Measurements from ENCODE around the gene CNKSR1.

GRCh38 chr1:26233903-26234643 is 56.8 kb downstream of the CNKSR1 start, which contains the start of gene CEP85:
- TF ChIP-seq, protein P1, sequence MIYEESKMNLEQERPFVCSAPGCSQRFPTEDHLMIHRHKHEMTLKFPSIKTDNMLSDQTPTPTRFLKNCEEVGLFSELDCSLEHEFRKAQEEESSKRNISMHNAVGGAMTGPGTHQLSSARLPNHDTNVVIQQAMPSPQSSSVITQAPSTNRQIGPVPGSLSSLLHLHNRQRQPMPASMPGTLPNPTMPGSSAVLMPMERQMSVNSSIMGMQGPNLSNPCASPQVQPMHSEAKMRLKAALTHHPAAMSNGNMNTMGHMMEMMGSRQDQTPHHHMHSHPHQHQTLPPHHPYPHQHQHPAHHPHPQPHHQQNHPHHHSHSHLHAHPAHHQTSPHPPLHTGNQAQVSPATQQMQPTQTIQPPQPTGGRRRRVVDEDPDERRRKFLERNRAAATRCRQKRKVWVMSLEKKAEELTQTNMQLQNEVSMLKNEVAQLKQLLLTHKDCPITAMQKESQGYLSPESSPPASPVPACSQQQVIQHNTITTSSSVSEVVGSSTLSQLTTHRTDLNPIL (CRISPR knock-in tag; IDR thresholded peaks at IDR 0.05; ENCODE audit: low read depth): no peak
- no peak for TF ChIP-seq TSHZ2 (CRISPR knock-in tag; IDR thresholded peaks at IDR 0.05)
- no peak for TF ChIP-seq ESRRG (CRISPR knock-in tag; IDR thresholded peaks at IDR 0.05)
- TF ChIP-seq ZFP30 (CRISPR knock-in tag; IDR thresholded peaks at IDR 0.05): no peak
- no peak for TF ChIP-seq PATZ1 (CRISPR knock-in tag; IDR thresholded peaks at IDR 0.05; ENCODE audit: borderline replicate concordance)

All from SK-N-SH treated with all-trans-retinoic acid at 6 μM for 48 hours (cell line).